Measurements from ENCODE around the gene ANKRD34A.

The ANKRD34A gene

DNA sequence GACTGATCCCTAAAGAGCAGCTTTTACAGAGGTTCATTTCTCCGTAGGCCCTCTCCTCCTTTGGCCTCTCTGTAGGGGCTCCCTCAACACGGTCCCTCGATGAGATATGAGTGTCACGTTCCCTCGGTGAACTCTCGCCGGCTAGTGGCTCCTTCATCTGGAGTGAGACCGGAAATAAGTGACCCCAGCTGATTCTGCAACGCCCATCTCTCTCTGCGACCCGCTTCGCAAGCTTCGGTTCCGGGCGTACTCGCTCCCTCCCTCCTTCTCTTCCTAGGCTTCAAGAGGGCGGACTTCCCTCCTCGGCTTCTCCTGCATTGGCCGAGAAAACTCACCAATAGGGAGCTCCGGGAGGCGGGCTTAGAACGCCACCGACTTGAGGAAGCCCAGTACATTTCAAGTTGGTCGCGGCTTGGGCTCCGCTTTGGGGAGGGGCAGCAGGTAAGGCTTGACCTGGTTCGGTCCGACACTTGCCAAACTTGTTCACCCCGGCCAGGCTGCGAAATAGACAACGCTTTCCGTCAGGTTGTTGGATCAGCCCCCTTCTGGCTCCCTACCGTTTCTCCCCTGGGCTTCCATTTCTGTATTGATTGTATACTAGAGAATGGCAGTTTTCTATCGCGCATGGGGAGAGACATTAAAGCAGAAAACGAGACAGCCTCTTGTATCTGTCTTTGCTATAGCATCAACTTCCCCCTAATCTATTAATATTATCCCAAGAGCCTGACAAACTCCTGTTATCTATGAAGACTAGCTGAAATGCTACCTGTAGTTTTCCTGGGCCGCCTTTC is at the start of gene ANKRD34A, which contains the start of gene POLR3GL (continued):
- TF ChIP-seq, protein P1, sequence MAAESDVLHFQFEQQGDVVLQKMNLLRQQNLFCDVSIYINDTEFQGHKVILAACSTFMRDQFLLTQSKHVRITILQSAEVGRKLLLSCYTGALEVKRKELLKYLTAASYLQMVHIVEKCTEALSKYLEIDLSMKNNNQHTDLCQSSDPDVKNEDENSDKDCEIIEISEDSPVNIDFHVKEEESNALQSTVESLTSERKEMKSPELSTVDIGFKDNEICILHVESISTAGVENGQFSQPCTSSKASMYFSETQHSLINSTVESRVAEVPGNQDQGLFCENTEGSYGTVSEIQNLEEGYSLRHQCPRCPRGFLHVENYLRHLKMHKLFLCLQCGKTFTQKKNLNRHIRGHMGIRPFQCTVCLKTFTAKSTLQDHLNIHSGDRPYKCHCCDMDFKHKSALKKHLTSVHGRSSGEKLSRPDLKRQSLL (tag by site-specific recombination; IDR thresholded peaks at IDR 0.05) = 0 out of 2 replicates have a peak, but pooled peaks have one; percentile 9
- TF ChIP-seq ZNF350 (tag by site-specific recombination; IDR thresholded peaks at IDR 0.05) (no peak), ZNF677 (tag by site-specific recombination; IDR thresholded peaks at IDR 0.05) (no peak), TRIM28 (IDR thresholded peaks at IDR 0.05; ENCODE audit: borderline replicate concordance, low read length) (peak; percentile 79; the same call in 1 of the 2 replicates), ZBTB17 (tag by site-specific recombination; IDR thresholded peaks at IDR 0.05) (peak; percentile 77), ZNF274 (IDR thresholded peaks at IDR 0.05; ENCODE audit: low read length) (no peak), ZNF274 (tag by site-specific recombination; IDR thresholded peaks at IDR 0.05; ENCODE audit: borderline replicate concordance) (no peak), KLF1 (tag by site-specific recombination; IDR thresholded peaks at IDR 0.05) (no peak), ZNF354C (tag by site-specific recombination; IDR thresholded peaks at IDR 0.05; ENCODE audit: borderline replicate concordance, low read depth) (no peak), ZNF416 (tag by site-specific recombination; IDR thresholded peaks at IDR 0.05) (no peak), ZNF302 (tag by site-specific recombination; IDR thresholded peaks at IDR 0.05; ENCODE audit: low read depth) (no peak), ZNF391 (tag by site-specific recombination; IDR thresholded peaks at IDR 0.05; ENCODE audit: borderline replicate concordance, low read depth) (no peak), ZNF776 (tag by site-specific recombination; IDR thresholded peaks at IDR 0.05; ENCODE audit: borderline replicate concordance) (no peak), ZNF830 (tag by site-specific recombination; IDR thresholded peaks at IDR 0.05; ENCODE audit: low read depth) (no peak), ZNF140 (tag by site-specific recombination; IDR thresholded peaks at IDR 0.05) (no peak), ZNF670 (tag by site-specific recombination; IDR thresholded peaks at IDR 0.05; ENCODE audit: low read depth) (no peak)
- TF ChIP-seq, protein P2, sequence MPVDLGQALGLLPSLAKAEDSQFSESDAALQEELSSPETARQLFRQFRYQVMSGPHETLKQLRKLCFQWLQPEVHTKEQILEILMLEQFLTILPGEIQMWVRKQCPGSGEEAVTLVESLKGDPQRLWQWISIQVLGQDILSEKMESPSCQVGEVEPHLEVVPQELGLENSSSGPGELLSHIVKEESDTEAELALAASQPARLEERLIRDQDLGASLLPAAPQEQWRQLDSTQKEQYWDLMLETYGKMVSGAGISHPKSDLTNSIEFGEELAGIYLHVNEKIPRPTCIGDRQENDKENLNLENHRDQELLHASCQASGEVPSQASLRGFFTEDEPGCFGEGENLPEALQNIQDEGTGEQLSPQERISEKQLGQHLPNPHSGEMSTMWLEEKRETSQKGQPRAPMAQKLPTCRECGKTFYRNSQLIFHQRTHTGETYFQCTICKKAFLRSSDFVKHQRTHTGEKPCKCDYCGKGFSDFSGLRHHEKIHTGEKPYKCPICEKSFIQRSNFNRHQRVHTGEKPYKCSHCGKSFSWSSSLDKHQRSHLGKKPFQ (tag by site-specific recombination; IDR thresholded peaks at IDR 0.05) = no peak

DNA sequence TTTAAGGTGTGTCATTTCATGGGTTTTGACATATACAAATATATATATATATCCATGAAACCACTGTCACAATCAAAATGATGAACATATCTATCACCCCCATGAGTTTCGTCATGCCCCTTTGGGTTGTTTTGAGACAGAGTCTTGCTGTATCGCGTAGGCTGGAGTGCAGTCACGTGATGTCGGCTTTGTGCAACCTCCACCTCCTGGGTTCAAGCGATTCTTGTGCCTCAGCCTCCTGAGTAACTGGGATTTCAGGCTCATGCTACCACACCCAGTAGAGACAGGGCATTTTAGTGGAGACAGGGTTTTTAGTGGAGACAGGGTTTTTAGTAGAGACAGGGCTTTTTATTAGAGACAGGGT is 49.2 kb upstream of the ANKRD34A start:
- Histone ChIP-seq H3K36me3 (ENCODE audit: control insufficient read depth in 2 of 2, insufficient read depth in 1 of 2, low read length in 2 of 2) (no peaks in the 10 kb centered on the region), H3K4me3 (ENCODE audit: low read depth, low read length) (no peak overlapping the region), H3K27ac (ENCODE audit: extremely low read depth, low read depth, low read length) (no peak overlapping the region), H3K4me1 (ENCODE audit: control insufficient read depth, insufficient read depth, low read length) (no peaks in the 10 kb centered on the region), H3K9me3 (ENCODE audit: control insufficient read depth, insufficient read depth, low read depth, low read length) (no peaks in the 10 kb centered on the region)
- TF ChIP-seq RBAK (tag by site-specific recombination; IDR thresholded peaks at IDR 0.05) (no peak), ZNF341 (tag by site-specific recombination; IDR thresholded peaks at IDR 0.05; ENCODE audit: low read depth) (no peak), ZNF664 (tag by site-specific recombination; IDR thresholded peaks at IDR 0.05) (no peak), ZNF121 (tag by site-specific recombination; IDR thresholded peaks at IDR 0.05) (no peak), ZNF654 (tag by site-specific recombination; IDR thresholded peaks at IDR 0.05; ENCODE audit: low read depth) (no peak), ZNF214 (tag by site-specific recombination; IDR thresholded peaks at IDR 0.05; ENCODE audit: borderline replicate concordance) (no peak), ZNF677 (tag by site-specific recombination; IDR thresholded peaks at IDR 0.05) (no peak)
- TF ChIP-seq, protein P3, sequence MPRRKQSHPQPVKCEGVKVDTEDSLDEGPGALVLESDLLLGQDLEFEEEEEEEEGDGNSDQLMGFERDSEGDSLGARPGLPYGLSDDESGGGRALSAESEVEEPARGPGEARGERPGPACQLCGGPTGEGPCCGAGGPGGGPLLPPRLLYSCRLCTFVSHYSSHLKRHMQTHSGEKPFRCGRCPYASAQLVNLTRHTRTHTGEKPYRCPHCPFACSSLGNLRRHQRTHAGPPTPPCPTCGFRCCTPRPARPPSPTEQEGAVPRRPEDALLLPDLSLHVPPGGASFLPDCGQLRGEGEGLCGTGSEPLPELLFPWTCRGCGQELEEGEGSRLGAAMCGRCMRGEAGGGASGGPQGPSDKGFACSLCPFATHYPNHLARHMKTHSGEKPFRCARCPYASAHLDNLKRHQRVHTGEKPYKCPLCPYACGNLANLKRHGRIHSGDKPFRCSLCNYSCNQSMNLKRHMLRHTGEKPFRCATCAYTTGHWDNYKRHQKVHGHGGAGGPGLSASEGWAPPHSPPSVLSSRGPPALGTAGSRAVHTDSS (tag by site-specific recombination; IDR thresholded peaks at IDR 0.05) = no peak
- TF ChIP-seq, protein P4, sequence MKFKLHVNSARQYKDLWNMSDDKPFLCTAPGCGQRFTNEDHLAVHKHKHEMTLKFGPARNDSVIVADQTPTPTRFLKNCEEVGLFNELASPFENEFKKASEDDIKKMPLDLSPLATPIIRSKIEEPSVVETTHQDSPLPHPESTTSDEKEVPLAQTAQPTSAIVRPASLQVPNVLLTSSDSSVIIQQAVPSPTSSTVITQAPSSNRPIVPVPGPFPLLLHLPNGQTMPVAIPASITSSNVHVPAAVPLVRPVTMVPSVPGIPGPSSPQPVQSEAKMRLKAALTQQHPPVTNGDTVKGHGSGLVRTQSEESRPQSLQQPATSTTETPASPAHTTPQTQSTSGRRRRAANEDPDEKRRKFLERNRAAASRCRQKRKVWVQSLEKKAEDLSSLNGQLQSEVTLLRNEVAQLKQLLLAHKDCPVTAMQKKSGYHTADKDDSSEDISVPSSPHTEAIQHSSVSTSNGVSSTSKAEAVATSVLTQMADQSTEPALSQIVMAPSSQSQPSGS (tag by site-specific recombination; IDR thresholded peaks at IDR 0.05; ENCODE audit: low read depth) = no peak
- CTCF ChIA-PET = interaction anchor here (0.7 to 13.8 kb wide), 5 partner anchors 35 to 402 kb away, joined by 3 to 227 read pairs (median 29); partner anchors contain the start of gene NUDT17
- POLR2A ChIA-PET = no interaction called here
